Psoas muscle (tissue), 8 donors: ENCODE measurements around the gene STUM. TPM values are rescaled to one million over a fixed set of nuclear protein-coding genes. Genes with fewer than 3 reads are reported as not detected.
A peak's percentile ranks its signal among the peaks of the same experiment; 100 is the strongest.

Experiments
- ATAC-seq, 4 donors: fragments of 200-7000 bp; cut with Tn5 transposase; one replicate each; pipeline ENCODE4 v1.9.1; 2020; ENCODE audit warnings: moderate library complexity in 3 of 4, mild to moderate bottlenecking in 2 of 4
- DNase-seq, 2 donors: peaks; one replicate each; pipeline ENCODE4 v3.0.0-alpha.2; 2020
- H3K27ac ChIP-seq: fragments of 200-600 bp; one replicate; pipeline ENCODE4 v1.8.0; 2022
- H3K27me3 ChIP-seq, 3 donors: fragments of 200-600 bp in 1 of 3; one replicate each; pipeline versions ENCODE4 v1.6.1 to v1.8.0; 2013 to 2022; ENCODE audit warnings: low read length in 2 of 3, mild to moderate bottlenecking in 2 of 3, moderate library complexity in 1 of 3; ENCODE audit not compliant: insufficient read depth in 3 of 3
- H3K36me3 ChIP-seq, 2 donors: fragments of 200-600 bp in 1 of 2; one replicate each; pipeline versions ENCODE4 v1.6.1 to v1.8.0; 2013 to 2022; ENCODE audit warnings: low read depth in 1 of 2, mild to moderate bottlenecking in 1 of 2, moderate library complexity in 1 of 2; ENCODE audit not compliant: insufficient read depth in 1 of 2
- H3K4me1 ChIP-seq: fragments of 200-600 bp; one replicate; pipeline ENCODE4 v1.8.0; 2022
- H3K4me3 ChIP-seq: fragments of 200-600 bp; one replicate; pipeline ENCODE4 v1.8.0; 2022; ENCODE audit warnings: mild to moderate bottlenecking
- H3K9me3 ChIP-seq: fragments of 200-600 bp; one replicate; pipeline ENCODE4 v1.8.0; 2022
- CTCF ChIP-seq: fragments of 200-600 bp; IDR thresholded peaks from one replicate; pipeline ENCODE4 v1.8.0; 2022; ENCODE audit warnings: antibody characterized with exemption
- WGBS, 3 donors: extraction: QIAGEN DNeasy Blood & Tissue Kit; methylation state at CpG; one replicate each; pipeline versions ENCODE4 v1.1.6 to v1.1.7; 2013; 5-methylcytosine and 5-hydroxymethylcytosine counted together
- intact Hi-C, 2 donors: fragments of 100-400 bp; cut with DNase I; formaldehyde crosslinking; loops; one replicate each; pipeline versions ENCODE4 v1.11.0 to v1.14.2; 2022
- polyA plus RNA-seq, 3 donors: library from polyadenylated mRNA; stranded (reverse); fragments of 200-250 nt; gene quantifications; one replicate each; pipeline ENCODE4 v1.2.3, GENCODE V29; 2013
- total RNA-seq, 4 donors: library from RNA; stranded (reverse); fragmentation: NEBNext Ultra II Directional in 2 of 4; extraction: Animal tissue kit (Norgen Biotek cat#: 25700) in 2 of 4; gene quantifications; one replicate each; pipeline versions ENCODE4 v1.2.1 to v1.2.4, GENCODE V29; 2021 to 2023
- donor health status: healthy with polysubstance abuse.
- donor health status: DM: no; HTN: no; CAD: no; lungs with moderate emphysema.
- donor health status: Bipolar disorder and iron deficiency.
- donor health status: healthy.
- donor health status: DM: yes; HTN: yes; CAD: no.
- donor health status: DM: no; HTN: no; CAD: no.
- donor health status: DM: no; HTN: no; CAD: no.
- donor health status: DM: yes; HTN: yes; CAD: no.

Gene STUM
- total and polyA plus RNA-seq, 7 donors = 0.34 to 1.5 (median 0.96) TPM

GRCh38 chr1:226525750-226526149 is 22.8 kb upstream of the STUM start:
- intact Hi-C loops = no loop called here

GRCh38 chr1:226526801-226527595 is 21.6 kb upstream of the STUM start:
- ATAC-seq = peak in 2 of 4 donors; percentile 22 to 34
- 73 to 79% (median 77%) methylated on average over 20 to 21 of the region's 21 CpGs for WGBS, 3 donors
- Histone ChIP-seq H3K36me3 (no peaks in the 10 kb centered on the region), H3K27ac (peak overlapping the region; percentile 9), H3K4me3 (peak overlapping the region; percentile 25), H3K27me3 (no peaks in the 10 kb centered on the region), H3K9me3 (peaks cover 4% of the 10 kb centered on the region), H3K4me1 (peaks cover 17% of the 10 kb centered on the region)
- TF ChIP-seq CTCF = no peak
- DNase-seq = peak; percentile 42 to 65
- intact Hi-C loops = no loop called here

More at GRCh38 chr1:226525750-226526149, 22.8 kb upstream of the STUM start:
- H3K4me3 ChIP-seq = no peak overlapping the region
- no peak for TF ChIP-seq CTCF
- DNase-seq = no peak
- WGBS, 3 donors = 94 to 96% (median 95%) methylated on average over 3 of the region's 3 CpGs
- H3K9me3 ChIP-seq = peaks cover 4% of the 10 kb centered on the region
- H3K4me1 ChIP-seq = peaks cover 17% of the 10 kb centered on the region
- ATAC-seq = no peak
- H3K36me3 ChIP-seq = no peaks in the 10 kb centered on the region
- no peak overlapping the region for H3K27ac ChIP-seq
- no peaks in the 10 kb centered on the region for H3K27me3 ChIP-seq

GRCh38 chr1:226529891-226530290 is 18.7 kb upstream of the STUM start:
- Histone ChIP-seq H3K4me3 (no peak overlapping the region), H3K36me3 (no peaks in the 10 kb centered on the region), H3K27ac (peak overlapping the region; percentile 64), H3K27me3 (no peaks in the 10 kb centered on the region), H3K9me3 (no peaks in the 10 kb centered on the region), H3K4me1 (peaks cover 17% of the 10 kb centered on the region)
- TF ChIP-seq CTCF = no peak
- WGBS, 3 donors = 28 to 58% (median 36%) methylated on average over 7 of the region's 7 CpGs
- ATAC-seq = peak; percentile 92 to 98 (median 94)
- DNase-seq = peak; percentile 26 to 75
- intact Hi-C loops = no loop called here

GRCh38 chr1:226530591-226530990 is 18.0 kb upstream of the STUM start:
- intact Hi-C loops = no loop called here
- DNase-seq = no peak
- peaks cover 17% of the 10 kb centered on the region for H3K4me1 ChIP-seq
- 91 to 94% (median 93%) methylated on average over 6 of the region's 6 CpGs for WGBS, 3 donors
- H3K27me3 ChIP-seq = no peaks in the 10 kb centered on the region
- H3K36me3 ChIP-seq = no peaks in the 10 kb centered on the region
- no peak for TF ChIP-seq CTCF
- no peak overlapping the region for H3K4me3 ChIP-seq
- no peak for ATAC-seq
- H3K9me3 ChIP-seq = no peaks in the 10 kb centered on the region
- H3K27ac ChIP-seq = peak overlapping the region; percentile 64
